ENCODE results near the gene FCGR2B. TPM values are rescaled to one million over a fixed set of nuclear protein-coding genes. Genes with fewer than 3 reads are reported as not detected.

Gene FCGR2B
- total and polyA plus RNA-seq, 2 of the 13 experiments (the other 11 are each of a cell fraction or from before 2014, with no cell fraction given) = not detected

DNA sequence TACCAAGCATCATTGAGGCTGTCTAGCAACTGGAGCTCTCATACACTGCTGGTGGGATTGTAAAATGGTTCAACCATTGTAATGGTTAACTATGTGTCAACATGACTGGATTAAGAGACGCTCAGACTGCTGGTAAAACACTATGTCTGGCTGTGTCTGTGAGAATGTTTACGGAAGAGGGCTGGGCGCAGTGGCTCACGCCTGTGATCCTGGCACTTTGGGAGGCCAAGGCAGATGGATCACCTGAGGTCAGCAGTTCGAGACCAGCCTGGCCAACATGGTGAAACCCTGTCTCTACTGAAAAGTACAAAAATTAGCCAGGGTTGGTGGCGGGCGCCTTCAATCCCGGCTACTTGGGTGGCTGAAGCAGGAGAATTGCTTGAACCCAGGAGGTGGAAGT is 39.3 kb downstream of the FCGR2B start (continued):
- TF ChIP-seq AFF4 (CRISPR knock-in tag; IDR thresholded peaks at IDR 0.05) (no peak), FOXP1 (IDR thresholded peaks at IDR 0.05) (peak; percentile 27; the same call in 1 of the 2 replicates), FOXP1 (CRISPR knock-in tag; IDR thresholded peaks at IDR 0.05) (peak; percentile 87), ZNF296 (CRISPR knock-in tag; conservative IDR thresholded peaks at IDR 0.05) (no peak), ZNF552 (CRISPR knock-in tag; IDR thresholded peaks at IDR 0.05; ENCODE audit: borderline replicate concordance) (no peak), RBM39 (IDR thresholded peaks at IDR 0.05; ENCODE audit: low read depth, low read length, poor library complexity, severe bottlenecking) (no peak), SP140L (CRISPR knock-in tag; IDR thresholded peaks at IDR 0.05; ENCODE audit: borderline replicate concordance) (no peak), ZNF747 (CRISPR knock-in tag; IDR thresholded peaks at IDR 0.05; ENCODE audit: borderline replicate concordance) (no peak), NFKBIZ (CRISPR knock-in tag; IDR thresholded peaks at IDR 0.05) (no peak), MXD1 (CRISPR knock-in tag; IDR thresholded peaks at IDR 0.05) (no peak), ZNF383 (CRISPR knock-in tag; IDR thresholded peaks at IDR 0.05; ENCODE audit: borderline replicate concordance) (no peak), EP300 (IDR thresholded peaks at IDR 0.05; ENCODE audit: low read depth in 2 of 2, low read length in 2 of 2) (no peak; a peak in 1 of 4 replicates), EP300 (CRISPR knock-in tag; IDR thresholded peaks at IDR 0.05; ENCODE audit: borderline replicate concordance) (no peak), ZNF800 (CRISPR knock-in tag; IDR thresholded peaks at IDR 0.05) (peak; percentile 53; the same call in 1 of the 2 replicates), ZNF143 (CRISPR knock-in tag; IDR thresholded peaks at IDR 0.05) (peak; percentile 60), ZNF33B (CRISPR knock-in tag; IDR thresholded peaks at IDR 0.05) (no peak), MBD4 (IDR thresholded peaks at IDR 0.05; ENCODE audit: borderline replicate concordance, low read length) (no peak), ZNF615 (CRISPR knock-in tag; IDR thresholded peaks at IDR 0.05; ENCODE audit: borderline replicate concordance) (no peak), U2AF2 (IDR thresholded peaks at IDR 0.05; ENCODE audit: low read depth, low read length) (no peak)
- TF ChIP-seq, protein P1, sequence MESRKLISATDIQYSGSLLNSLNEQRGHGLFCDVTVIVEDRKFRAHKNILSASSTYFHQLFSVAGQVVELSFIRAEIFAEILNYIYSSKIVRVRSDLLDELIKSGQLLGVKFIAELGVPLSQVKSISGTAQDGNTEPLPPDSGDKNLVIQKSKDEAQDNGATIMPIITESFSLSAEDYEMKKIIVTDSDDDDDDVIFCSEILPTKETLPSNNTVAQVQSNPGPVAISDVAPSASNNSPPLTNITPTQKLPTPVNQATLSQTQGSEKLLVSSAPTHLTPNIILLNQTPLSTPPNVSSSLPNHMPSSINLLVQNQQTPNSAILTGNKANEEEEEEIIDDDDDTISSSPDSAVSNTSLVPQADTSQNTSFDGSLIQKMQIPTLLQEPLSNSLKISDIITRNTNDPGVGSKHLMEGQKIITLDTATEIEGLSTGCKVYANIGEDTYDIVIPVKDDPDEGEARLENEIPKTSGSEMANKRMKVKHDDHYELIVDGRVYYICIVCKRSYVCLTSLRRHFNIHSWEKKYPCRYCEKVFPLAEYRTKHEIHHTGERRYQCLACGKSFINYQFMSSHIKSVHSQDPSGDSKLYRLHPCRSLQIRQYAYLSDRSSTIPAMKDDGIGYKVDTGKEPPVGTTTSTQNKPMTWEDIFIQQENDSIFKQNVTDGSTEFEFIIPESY (CRISPR knock-in tag; IDR thresholded peaks at IDR 0.05) = no peak
- TF ChIP-seq, protein P2, sequence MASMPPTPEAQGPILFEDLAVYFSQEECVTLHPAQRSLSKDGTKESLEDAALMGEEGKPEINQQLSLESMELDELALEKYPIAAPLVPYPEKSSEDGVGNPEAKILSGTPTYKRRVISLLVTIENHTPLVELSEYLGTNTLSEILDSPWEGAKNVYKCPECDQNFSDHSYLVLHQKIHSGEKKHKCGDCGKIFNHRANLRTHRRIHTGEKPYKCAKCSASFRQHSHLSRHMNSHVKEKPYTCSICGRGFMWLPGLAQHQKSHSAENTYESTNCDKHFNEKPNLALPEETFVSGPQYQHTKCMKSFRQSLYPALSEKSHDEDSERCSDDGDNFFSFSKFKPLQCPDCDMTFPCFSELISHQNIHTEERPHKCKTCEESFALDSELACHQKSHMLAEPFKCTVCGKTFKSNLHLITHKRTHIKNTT (CRISPR knock-in tag; IDR thresholded peaks at IDR 0.05) = no peak
- TF ChIP-seq, protein P3, sequence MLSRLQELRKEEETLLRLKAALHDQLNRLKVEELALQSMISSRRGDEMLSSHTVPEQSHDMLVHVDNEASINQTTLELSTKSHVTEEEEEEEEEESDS (CRISPR knock-in tag; IDR thresholded peaks at IDR 0.05; ENCODE audit: borderline replicate concordance) = no peak
